Tibial artery (tissue), 4 donors: Measurements from ENCODE around the gene RNU6-9.
A peak's percentile ranks its signal among the peaks of the same experiment; 100 is the strongest.

Source experiments
- DNase-seq, 2 donors: peaks; one replicate each; pipeline ENCODE4 v3.0.0-alpha.2; 2019
- H3K27ac ChIP-seq, 2 donors: fragments of 200-600 bp; sonication (generic) in 1 of 2; 1 replicate in 1 of 2; 2 replicates in 1 of 2; pipeline ENCODE4 v1.5.1; 2018 to 2019; ENCODE audit warnings: mild to moderate bottlenecking in 1 of 2
- H3K27me3 ChIP-seq, 2 donors: fragments of 200-600 bp; sonication (generic) in 1 of 2; one replicate each; pipeline versions ENCODE4 v1.5.1 to v1.6.0; 2016 to 2019
- H3K36me3 ChIP-seq, 3 donors: fragments of 200-600 bp; sonication (generic) in 2 of 3; one replicate each; pipeline ENCODE4 v1.5.1; 2016 to 2019; ENCODE audit warnings: mild to moderate bottlenecking in 2 of 3
- H3K4me1 ChIP-seq, 4 donors: fragments of 200-600 bp; sonication (generic) in 2 of 4; 1 replicate in 3 of 4; 2 replicates in 1 of 4; pipeline ENCODE4 v1.5.1; 2016 to 2019
- H3K4me3 ChIP-seq, 2 donors: fragments of 200-600 bp; sonication (generic) in 1 of 2; 1 replicate in 1 of 2; 2 replicates in 1 of 2; pipeline ENCODE4 v1.5.1; 2018 to 2019; ENCODE audit warnings: mild to moderate bottlenecking in 2 of 2
- H3K9me3 ChIP-seq, 3 donors: fragments of 200-600 bp; sonication (generic) in 1 of 3; one replicate each; pipeline ENCODE4 v1.5.1; 2016 to 2019
- intact Hi-C: fragments of 100-400 bp; cut with DNase I; formaldehyde crosslinking; loops from one replicate; pipeline ENCODE4 v1.15.0; 2023; ENCODE audit warnings: low total_unique reads
- TF ChIP-seq, protein P1 (sequence below), 2 experiments: fragments of 200-600 bp in 1 of 2; fragments of 450-650 bp in 1 of 2; IDR thresholded peaks; one replicate each; pipeline ENCODE4 v1.5.1; 2017 to 2019; ENCODE audit warnings: antibody characterized with exemption in 2 of 2, mild to moderate bottlenecking in 1 of 2, moderate library complexity in 1 of 2

Gene RNU6-9

DNA sequence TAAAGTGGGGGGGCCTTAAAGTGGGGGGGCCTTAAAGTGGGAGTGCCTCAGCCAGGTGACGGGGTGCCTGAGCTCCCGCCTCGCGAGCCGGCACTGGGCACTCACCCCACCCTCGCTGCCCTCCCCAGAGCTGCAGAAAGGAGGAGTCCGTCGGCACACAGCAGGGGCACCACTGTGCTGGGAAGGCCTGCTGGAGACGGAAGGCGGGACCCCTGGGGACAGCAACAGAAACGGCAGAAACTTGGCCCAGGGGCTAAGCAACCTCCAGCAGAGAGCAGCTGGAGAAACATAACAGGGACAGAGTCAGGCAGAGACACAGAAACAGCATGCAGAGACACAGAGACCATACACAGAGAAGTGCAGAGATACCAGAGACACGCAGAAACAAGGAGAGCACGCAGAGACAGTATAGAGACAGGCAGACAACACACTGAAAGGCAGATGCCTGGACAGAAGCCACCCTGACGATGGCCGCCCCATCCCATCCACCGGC is 25.9 kb upstream of the RNU6-9 start:
- no peak for DNase-seq
- TF ChIP-seq, protein P1, sequence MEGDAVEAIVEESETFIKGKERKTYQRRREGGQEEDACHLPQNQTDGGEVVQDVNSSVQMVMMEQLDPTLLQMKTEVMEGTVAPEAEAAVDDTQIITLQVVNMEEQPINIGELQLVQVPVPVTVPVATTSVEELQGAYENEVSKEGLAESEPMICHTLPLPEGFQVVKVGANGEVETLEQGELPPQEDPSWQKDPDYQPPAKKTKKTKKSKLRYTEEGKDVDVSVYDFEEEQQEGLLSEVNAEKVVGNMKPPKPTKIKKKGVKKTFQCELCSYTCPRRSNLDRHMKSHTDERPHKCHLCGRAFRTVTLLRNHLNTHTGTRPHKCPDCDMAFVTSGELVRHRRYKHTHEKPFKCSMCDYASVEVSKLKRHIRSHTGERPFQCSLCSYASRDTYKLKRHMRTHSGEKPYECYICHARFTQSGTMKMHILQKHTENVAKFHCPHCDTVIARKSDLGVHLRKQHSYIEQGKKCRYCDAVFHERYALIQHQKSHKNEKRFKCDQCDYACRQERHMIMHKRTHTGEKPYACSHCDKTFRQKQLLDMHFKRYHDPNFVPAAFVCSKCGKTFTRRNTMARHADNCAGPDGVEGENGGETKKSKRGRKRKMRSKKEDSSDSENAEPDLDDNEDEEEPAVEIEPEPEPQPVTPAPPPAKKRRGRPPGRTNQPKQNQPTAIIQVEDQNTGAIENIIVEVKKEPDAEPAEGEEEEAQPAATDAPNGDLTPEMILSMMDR (IDR thresholded peaks at IDR 0.05), result no peak
- H3K27me3 ChIP-seq, result peaks cover 0 to 7% of the 10 kb centered on the region in 2 donors
- no peaks in the 10 kb centered on the region for H3K9me3 ChIP-seq
- intact Hi-C loops, result no loop called here
- H3K27ac ChIP-seq, result no peak overlapping the region
- peaks cover 0 to 27% (median 16%) of the 10 kb centered on the region in 4 donors for H3K4me1 ChIP-seq
- H3K4me3 ChIP-seq, result no peak overlapping the region
- H3K36me3 ChIP-seq, result peaks cover 14 to 54% (median 33%) of the 10 kb centered on the region in 3 donors

DNA sequence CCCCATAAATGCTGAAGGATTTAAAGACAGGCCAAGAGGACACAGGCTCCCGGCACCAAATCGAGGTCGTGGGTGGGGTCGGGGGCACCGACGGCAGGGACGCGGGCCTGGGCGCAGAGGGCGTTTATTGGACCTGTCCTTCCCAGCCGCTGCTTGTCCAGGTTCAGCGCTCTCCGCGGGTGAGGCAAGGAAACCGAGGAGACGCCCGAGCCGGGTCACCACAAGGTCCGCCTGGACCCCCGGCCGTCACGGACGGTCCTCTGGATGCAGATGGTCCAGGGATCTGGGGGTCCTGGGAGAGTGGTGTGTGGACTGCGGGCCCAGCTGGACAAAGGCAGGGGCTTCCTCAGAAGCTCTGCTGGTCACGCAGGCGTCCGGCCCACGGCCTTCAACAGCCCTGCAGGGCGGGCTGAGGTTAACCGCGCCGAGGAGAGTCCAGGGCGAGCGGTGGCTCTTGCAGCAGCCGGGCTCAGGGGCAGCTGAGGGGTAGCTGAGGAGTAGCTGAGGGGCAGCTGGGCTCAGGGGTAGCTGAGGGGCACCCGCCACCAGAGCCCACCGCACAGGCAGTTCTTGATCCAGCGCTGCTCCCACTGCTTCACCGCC is 25.3 kb upstream of the RNU6-9 start:
- intact Hi-C loops, result no loop called here
- no peak for DNase-seq

DNA sequence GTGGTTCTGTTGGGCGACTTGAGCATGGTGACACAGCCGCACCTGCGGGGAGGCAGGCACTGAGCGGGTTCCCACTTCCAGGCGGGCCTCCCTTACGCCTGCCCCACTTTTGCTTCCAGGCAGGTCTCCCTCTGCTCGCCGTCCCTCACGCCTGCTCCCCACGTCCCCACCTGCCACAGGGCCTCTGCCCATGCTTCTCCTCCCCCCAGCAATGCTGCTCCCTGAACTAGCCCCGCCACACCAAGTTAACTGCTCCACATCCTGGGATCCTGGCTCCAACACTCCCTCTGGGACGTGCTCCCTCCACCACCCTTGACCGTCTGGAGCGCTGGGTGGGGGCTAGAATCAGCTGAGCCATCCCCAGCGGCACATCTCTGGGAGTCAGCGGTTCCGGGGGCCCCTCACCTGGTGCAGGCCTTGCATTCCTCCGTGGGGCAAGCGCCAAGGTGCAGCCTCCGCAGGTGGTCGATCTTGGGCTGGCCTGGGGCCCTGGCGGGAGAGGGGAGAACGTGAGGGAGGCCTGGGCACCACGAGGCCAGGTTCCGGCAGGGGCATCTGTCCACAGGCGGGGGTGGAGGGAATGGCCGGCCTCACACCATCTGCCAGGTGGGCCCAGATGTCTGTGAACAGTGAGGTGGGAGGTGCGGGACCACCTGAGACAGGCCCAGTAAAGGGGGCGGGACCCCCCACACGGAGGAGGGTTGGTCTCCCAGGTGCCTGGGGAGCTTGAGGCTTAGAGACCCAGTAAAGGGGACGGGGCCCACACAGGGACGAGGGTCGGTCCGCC is 24.6 kb upstream of the RNU6-9 start:
- peaks cover 18 to 63% (median 38%) of the 10 kb centered on the region in 3 donors for H3K36me3 ChIP-seq
- intact Hi-C loops, result no loop called here
- TF ChIP-seq, protein P1 (IDR thresholded peaks at IDR 0.05), result no peak
- H3K9me3 ChIP-seq, result no peaks in the 10 kb centered on the region
- H3K4me1 ChIP-seq, result peaks cover 0 to 18% (median 11%) of the 10 kb centered on the region in 4 donors
- H3K27ac ChIP-seq, result peak overlapping the region; percentile 62 to 70
- DNase-seq, result no peak
- H3K27me3 ChIP-seq, result no peaks in the 10 kb centered on the region
- no peak overlapping the region for H3K4me3 ChIP-seq

More for the DNA sequence above, 25.3 kb upstream of the RNU6-9 start:
- TF ChIP-seq, protein P1 (IDR thresholded peaks at IDR 0.05), result no peak
- no peak overlapping the region for H3K4me3 ChIP-seq
- H3K27ac ChIP-seq, result no peak overlapping the region
- peaks cover 14 to 58% (median 33%) of the 10 kb centered on the region in 3 donors for H3K36me3 ChIP-seq
- H3K9me3 ChIP-seq, result no peaks in the 10 kb centered on the region
- H3K4me1 ChIP-seq, result peaks cover 0 to 20% (median 11%) of the 10 kb centered on the region in 4 donors
- H3K27me3 ChIP-seq, result peaks cover 0 to 1% of the 10 kb centered on the region in 2 donors

DNA sequence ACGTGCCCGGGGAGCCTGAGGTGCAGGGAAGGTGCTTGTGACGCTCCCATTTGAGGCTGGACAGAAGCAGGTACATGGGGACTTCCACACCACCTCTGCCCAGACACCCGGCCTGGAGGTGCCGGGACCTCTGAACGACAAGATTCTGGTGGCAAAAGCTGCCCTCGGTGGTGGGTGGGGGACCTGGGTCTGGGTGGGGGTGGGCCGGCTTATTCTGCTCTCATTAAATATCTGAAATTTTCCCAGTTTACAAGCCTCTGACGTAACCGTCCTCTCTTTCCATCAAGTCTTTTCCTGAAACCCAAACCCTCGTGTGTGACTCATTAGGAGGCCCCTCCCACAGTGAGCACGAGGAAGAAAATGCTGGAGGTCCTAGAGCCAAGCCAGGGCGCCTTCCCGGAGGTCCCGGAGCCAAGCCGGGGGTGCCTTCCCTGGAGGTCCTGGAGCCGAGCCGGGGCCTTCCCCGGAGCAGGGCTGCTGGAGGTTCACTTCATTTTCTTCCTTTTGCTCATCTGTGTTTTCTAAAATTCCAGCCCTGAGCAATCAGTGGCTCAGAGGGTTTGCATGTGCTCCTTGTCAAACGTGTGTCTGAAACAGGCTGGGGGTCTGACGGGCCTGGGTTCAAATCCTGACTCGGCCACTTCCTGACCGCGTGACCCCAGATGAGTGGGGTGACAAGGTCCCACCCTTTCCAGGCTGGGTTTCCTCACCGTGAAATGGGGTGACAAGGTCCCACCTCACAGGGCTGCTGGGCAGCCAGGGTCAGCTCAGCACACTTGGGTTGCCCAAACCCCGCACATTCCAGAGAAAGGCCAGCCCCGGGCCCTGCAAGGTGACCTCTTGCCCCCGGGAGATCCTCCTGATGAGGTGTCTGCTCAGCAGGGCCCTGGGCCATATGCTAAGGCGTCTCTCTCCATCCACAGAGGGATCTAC is 23.8 kb upstream of the RNU6-9 start:
- peaks cover 0 to 16% (median 10%) of the 10 kb centered on the region in 4 donors for H3K4me1 ChIP-seq
- H3K27me3 ChIP-seq, result no peaks in the 10 kb centered on the region
- intact Hi-C loops, result no loop called here
- H3K4me3 ChIP-seq, result no peak overlapping the region
- H3K36me3 ChIP-seq, result peaks cover 25 to 71% (median 46%) of the 10 kb centered on the region in 3 donors
- H3K9me3 ChIP-seq, result no peaks in the 10 kb centered on the region
- TF ChIP-seq, protein P1 (IDR thresholded peaks at IDR 0.05), result no peak
- peak overlapping the region; percentile 62 to 70 for H3K27ac ChIP-seq
- DNase-seq, result peak; percentile 85 to 90

DNA sequence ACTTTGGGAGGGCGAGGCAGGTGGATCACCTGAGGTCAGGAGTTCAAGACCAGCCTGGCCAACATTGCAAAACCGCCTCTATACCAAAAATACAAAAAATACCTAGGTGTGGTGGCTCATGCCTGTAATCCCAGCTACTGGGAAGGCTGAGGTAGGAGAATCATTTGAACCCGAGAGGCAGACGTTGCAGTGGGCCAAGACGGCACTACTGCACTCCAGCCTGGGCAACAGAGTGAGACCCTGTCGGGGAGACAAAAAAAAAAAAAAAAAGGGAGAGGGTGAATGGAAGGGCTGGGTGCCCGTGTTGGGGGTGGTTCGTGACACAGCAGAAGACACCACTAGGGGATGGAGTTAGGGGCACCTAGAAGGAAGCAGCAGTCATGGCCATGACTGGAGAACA is 23.0 kb upstream of the RNU6-9 start:
- Histone ChIP-seq H3K36me3 (peaks cover 30 to 79% (median 53%) of the 10 kb centered on the region in 3 donors), H3K4me1 (peaks cover 0 to 16% (median 10%) of the 10 kb centered on the region in 4 donors), H3K4me3 (no peak overlapping the region), H3K27ac (peak overlapping the region; percentile 62 to 70), H3K9me3 (no peaks in the 10 kb centered on the region), H3K27me3 (no peaks in the 10 kb centered on the region)
- intact Hi-C loops, result no loop called here
- no peak for DNase-seq
- TF ChIP-seq, protein P1 (IDR thresholded peaks at IDR 0.05), result no peak
